Frontal cortex (tissue), 4 donors: ENCODE measurements around the gene EPHX1. TPM values are rescaled to one million over a fixed set of nuclear protein-coding genes. Genes with fewer than 3 reads are reported as not detected.
"Not testable (repeated sequence)": the region's sequence is repeated elsewhere in the genome, so short reads cannot be mapped to it uniquely, and the experiment has no call there.

Experiments
- DNase-seq, 2 donors: peaks; one replicate each; pipeline ENCODE4 v3.0.0; 2012; ENCODE audit warnings: low spot score in 2 of 2
- FAIRE-seq: peaks from 2 replicates; lab custom pipeline; 2012; peaks lifted over from hg19 to GRCh38; lab: Jason Lieb, UNC
- total RNA-seq: library from RNA; depleted of rRNA; stranded (reverse); fragments of >200 nt; gene quantifications from one replicate; pipeline ENCODE4 v1.2.3, GENCODE V29; 2014
- donor health status: control.
- donor health status: control.
- donor health status: control.

Gene EPHX1
- total RNA-seq, 1 donor from 2014 or later: 4.5 TPM

GRCh38 chr1:225814381-225814780 is 4.5 kb downstream of the EPHX1 start:
- FAIRE-seq (no peak), DNase-seq (no peak)

GRCh38 chr1:225815090-225815489 is 5.2 kb downstream of the EPHX1 start:
- not testable (repeated sequence) for DNase-seq

GRCh38 chr1:225815526-225816178 is 5.7 kb downstream of the EPHX1 start:
- DNase-seq: no peak

More at GRCh38 chr1:225815090-225815489, 5.2 kb downstream of the EPHX1 start:
- FAIRE-seq: not testable (repeated sequence)

GRCh38 chr1:225816643-225817538 is 7.0 kb downstream of the EPHX1 start:
- FAIRE-seq (no peak), DNase-seq (no peak)

More at GRCh38 chr1:225815526-225816178, 5.7 kb downstream of the EPHX1 start:
- no peak for FAIRE-seq

GRCh38 chr1:225817611-225818061 is 7.7 kb downstream of the EPHX1 start:
- no peak for FAIRE-seq
- DNase-seq: peak; percentile 63

- FAIRE-seq: no peak
- no peak for DNase-seq
Observed at GRCh38 chr1:225818229-225818628, 8.3 kb downstream of the EPHX1 start.

GRCh38 chr1:225819346-225820192 is 9.6 kb downstream of the EPHX1 start:
- DNase-seq: no peak
- no peak for FAIRE-seq

- FAIRE-seq: no peak
- DNase-seq: no peak
Observed at GRCh38 chr1:225820522-225821120, 10.7 kb downstream of the EPHX1 start.

GRCh38 chr1:225822655-225823403 is 12.9 kb downstream of the EPHX1 start:
- DNase-seq (no peak), FAIRE-seq (no peak)

- FAIRE-seq (no peak), DNase-seq (no peak)
Observed at GRCh38 chr1:225823811-225824261, 13.9 kb downstream of the EPHX1 start.

- FAIRE-seq: no peak
- DNase-seq: no peak
Observed at GRCh38 chr1:225824533-225824941, 14.6 kb downstream of the EPHX1 start.

GRCh38 chr1:225825078-225825477 is 15.2 kb downstream of the EPHX1 start:
- DNase-seq (no peak), FAIRE-seq (no peak)

- DNase-seq (no peak), FAIRE-seq (no peak)
Observed at GRCh38 chr1:225825607-225826007, 15.7 kb downstream of the EPHX1 start.

- FAIRE-seq (no peak), DNase-seq (no peak)
Observed at GRCh38 chr1:225827076-225827475, 17.2 kb downstream of the EPHX1 start.

GRCh38 chr1:225828706-225829345 is 18.9 kb downstream of the EPHX1 start:
- no peak for DNase-seq
- no peak for FAIRE-seq

- DNase-seq (no peak), FAIRE-seq (no peak)
Observed at GRCh38 chr1:225830841-225831240, 20.9 kb downstream of the EPHX1 start.

- FAIRE-seq: no peak
- DNase-seq: peak in 1 of 2 donors; percentile 62
Observed at GRCh38 chr1:225834417-225835329, 24.7 kb downstream of the EPHX1 start.
